ENCODE measurements around the gene FAM153A. TPM values are rescaled to one million over a fixed set of nuclear protein-coding genes. Genes with fewer than 3 reads are reported as not detected.
"Not testable (repeated sequence)": the region's sequence is repeated elsewhere in the genome, so short reads cannot be mapped to it uniquely, and the experiment has no call there.

Gene FAM153A
- total RNA-seq, 1 experiment from 2014 or later = not detected

DNA sequence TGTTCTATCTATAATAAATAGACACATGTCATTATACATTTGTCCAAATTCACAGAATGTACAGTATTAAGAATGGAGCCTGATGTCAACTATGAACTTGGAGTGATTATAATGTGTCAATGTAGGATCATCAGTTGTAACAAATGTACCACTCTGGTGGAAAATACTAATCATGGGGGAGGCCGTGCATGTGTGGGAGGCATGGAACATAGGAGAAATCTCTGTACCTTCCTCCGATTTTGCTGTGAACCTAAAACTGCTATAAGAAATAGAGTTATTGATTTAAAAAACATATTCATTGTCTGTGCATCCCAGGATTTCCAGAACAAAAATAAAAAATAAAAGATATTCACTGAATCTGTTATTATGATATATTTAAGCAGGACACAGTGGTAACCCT is 12.1 kb downstream of the FAM153A start:
- H3K79me2 ChIP-seq (ENCODE audit: insufficient read depth, low read length); H3K4me1 ChIP-seq (ENCODE audit: control insufficient read depth in 1 of 2, insufficient read depth in 2 of 2, low read length in 2 of 2); H3K27me3 ChIP-seq (ENCODE audit: insufficient read depth, low read length); BruUV-seq (replicated peaks); DNase-seq (ENCODE audit: low read depth, low spot score); H2AFZ ChIP-seq (ENCODE audit: low read depth, low read length, poor library complexity, severe bottlenecking); H3K9me2 ChIP-seq (ENCODE audit: insufficient read depth); RAD21 ChIA-PET (ENCODE audit: low non-redundant PET in 1 of 2, low total read pairs in 2 of 2, uncharacterized antibody in 2 of 2, unreplicated experiment in 2 of 2); H3K4me2 ChIP-seq (ENCODE audit: low read length); H3K9me3 ChIP-seq (ENCODE audit: control insufficient read depth in 1 of 2, insufficient read depth in 1 of 2, low read depth in 1 of 2, low read length in 2 of 2); H3K4me3 ChIP-seq (replicated peaks in 1 of 2; ENCODE audit: low read depth in 1 of 2, low read length in 2 of 2); intact Hi-C loops (cut with micrococcal nuclease); H4K20me1 ChIP-seq (ENCODE audit: insufficient read depth); POLR2A ChIA-PET; ATAC-seq; H3K36me3 ChIP-seq (ENCODE audit: control insufficient read depth in 1 of 2, insufficient read depth in 2 of 2, low read length in 2 of 2); CTCF ChIA-PET; H3K9ac ChIP-seq (ENCODE audit: low read length); H3K27ac ChIP-seq (ENCODE audit: low read depth, low read length): not testable (repeated sequence)

DNA sequence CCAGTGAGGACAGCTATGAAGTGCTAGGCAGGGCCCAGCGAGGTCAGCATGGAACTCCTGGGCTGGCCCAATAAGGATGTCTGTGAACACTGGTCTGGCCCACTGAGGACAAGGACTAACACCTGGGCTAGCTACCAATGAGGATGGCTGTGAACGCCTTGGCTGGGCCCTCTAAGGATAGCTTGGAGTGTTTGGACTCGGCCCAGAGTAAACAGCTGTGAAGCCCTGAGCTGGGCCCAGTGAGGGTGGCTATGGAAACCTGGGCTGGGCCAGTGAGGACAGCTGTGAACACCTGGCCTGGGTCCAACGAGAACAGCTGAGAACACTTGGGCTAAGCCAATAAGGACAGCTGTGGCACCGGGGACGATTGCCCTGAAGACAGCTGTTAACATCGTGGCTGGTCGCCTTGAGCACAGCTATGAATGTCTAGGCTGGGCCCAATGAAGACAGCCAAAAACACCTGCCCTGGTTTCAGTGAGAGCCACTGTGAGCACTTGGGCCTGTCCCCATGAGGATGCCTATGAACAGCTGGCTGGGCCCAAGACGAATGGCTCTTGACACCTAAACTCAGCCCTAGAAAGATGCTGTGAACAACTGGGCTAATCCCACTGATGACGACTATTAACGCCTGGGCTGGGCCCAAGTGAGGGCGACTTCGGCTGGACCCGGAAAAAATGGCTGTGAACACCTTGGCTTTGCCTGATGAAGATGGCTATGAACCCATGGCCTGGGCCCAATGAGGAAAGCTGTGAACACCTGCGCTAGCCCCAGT is 18.8 kb downstream of the FAM153A start:
- H3K4me2 ChIP-seq (ENCODE audit: low read length); H2AFZ ChIP-seq (ENCODE audit: low read depth, low read length, poor library complexity, severe bottlenecking); H3K27me3 ChIP-seq (ENCODE audit: insufficient read depth, low read length); H3K4me1 ChIP-seq (ENCODE audit: control insufficient read depth in 1 of 2, insufficient read depth in 2 of 2, low read length in 2 of 2); CTCF ChIA-PET; H3K27ac ChIP-seq (ENCODE audit: low read depth, low read length); H4K20me1 ChIP-seq (ENCODE audit: insufficient read depth); ATAC-seq; H3K4me3 ChIP-seq (replicated peaks in 1 of 2; ENCODE audit: low read depth in 1 of 2, low read length in 2 of 2); RAD21 ChIA-PET (ENCODE audit: low non-redundant PET in 1 of 2, low total read pairs in 2 of 2, uncharacterized antibody in 2 of 2, unreplicated experiment in 2 of 2); H3K79me2 ChIP-seq (ENCODE audit: insufficient read depth, low read length); DNase-seq (ENCODE audit: low read depth, low spot score); H3K9me2 ChIP-seq (ENCODE audit: insufficient read depth); H3K36me3 ChIP-seq (ENCODE audit: control insufficient read depth in 1 of 2, insufficient read depth in 2 of 2, low read length in 2 of 2); BruUV-seq (replicated peaks); intact Hi-C loops (cut with micrococcal nuclease); H3K9me3 ChIP-seq (ENCODE audit: control insufficient read depth in 1 of 2, insufficient read depth in 1 of 2, low read depth in 1 of 2, low read length in 2 of 2); H3K9ac ChIP-seq (ENCODE audit: low read length); POLR2A ChIA-PET: not testable (repeated sequence)

- BruUV-seq (replicated peaks); H3K79me2 ChIP-seq (ENCODE audit: insufficient read depth, low read length); H3K4me3 ChIP-seq (replicated peaks in 1 of 2; ENCODE audit: low read depth in 1 of 2, low read length in 2 of 2); H3K9me3 ChIP-seq (ENCODE audit: control insufficient read depth in 1 of 2, insufficient read depth in 1 of 2, low read depth in 1 of 2, low read length in 2 of 2); H3K27ac ChIP-seq (ENCODE audit: low read depth, low read length); H3K9ac ChIP-seq (ENCODE audit: low read length); intact Hi-C loops (cut with micrococcal nuclease); H2AFZ ChIP-seq (ENCODE audit: low read depth, low read length, poor library complexity, severe bottlenecking); ATAC-seq; RAD21 ChIA-PET (ENCODE audit: low non-redundant PET in 1 of 2, low total read pairs in 2 of 2, uncharacterized antibody in 2 of 2, unreplicated experiment in 2 of 2); POLR2A ChIA-PET; H3K4me1 ChIP-seq (ENCODE audit: control insufficient read depth in 1 of 2, insufficient read depth in 2 of 2, low read length in 2 of 2); CTCF ChIA-PET; H3K36me3 ChIP-seq (ENCODE audit: control insufficient read depth in 1 of 2, insufficient read depth in 2 of 2, low read length in 2 of 2); H4K20me1 ChIP-seq (ENCODE audit: insufficient read depth); H3K27me3 ChIP-seq (ENCODE audit: insufficient read depth, low read length); H3K4me2 ChIP-seq (ENCODE audit: low read length); DNase-seq (ENCODE audit: low read depth, low spot score); H3K9me2 ChIP-seq (ENCODE audit: insufficient read depth): not testable (repeated sequence)
Observed at GRCh38 chr5:177760954-177761353, 21.7 kb downstream of the FAM153A start.

GRCh38 chr5:177747354-177747753 is 35.3 kb downstream of the FAM153A start:
- H4K20me1 ChIP-seq (ENCODE audit: insufficient read depth); H3K9me3 ChIP-seq (ENCODE audit: control insufficient read depth in 1 of 2, insufficient read depth in 1 of 2, low read depth in 1 of 2, low read length in 2 of 2); H3K9me2 ChIP-seq (ENCODE audit: insufficient read depth); ATAC-seq; POLR2A ChIA-PET; H3K4me2 ChIP-seq (ENCODE audit: low read length); H3K27me3 ChIP-seq (ENCODE audit: insufficient read depth, low read length); RAD21 ChIA-PET (ENCODE audit: low non-redundant PET in 1 of 2, low total read pairs in 2 of 2, uncharacterized antibody in 2 of 2, unreplicated experiment in 2 of 2); H3K4me3 ChIP-seq (replicated peaks in 1 of 2; ENCODE audit: low read depth in 1 of 2, low read length in 2 of 2); H2AFZ ChIP-seq (ENCODE audit: low read depth, low read length, poor library complexity, severe bottlenecking); CTCF ChIA-PET; DNase-seq (ENCODE audit: low read depth, low spot score); intact Hi-C loops (cut with micrococcal nuclease); H3K36me3 ChIP-seq (ENCODE audit: control insufficient read depth in 1 of 2, insufficient read depth in 2 of 2, low read length in 2 of 2); H3K4me1 ChIP-seq (ENCODE audit: control insufficient read depth in 1 of 2, insufficient read depth in 2 of 2, low read length in 2 of 2); H3K27ac ChIP-seq (ENCODE audit: low read depth, low read length); BruUV-seq (replicated peaks); H3K79me2 ChIP-seq (ENCODE audit: insufficient read depth, low read length); H3K9ac ChIP-seq (ENCODE audit: low read length): not testable (repeated sequence)
